Colonic mucosa (tissue), 4 donors: ENCODE results near the gene XXYLT1. TPM values are rescaled to one million over a fixed set of nuclear protein-coding genes. Genes with fewer than 3 reads are reported as not detected.

ENCODE experiments used
- DNase-seq: peaks from one replicate; pipeline ENCODE4 v3.0.0-alpha.2; 2020
- H3K27ac ChIP-seq: fragments of 200-600 bp; one replicate; pipeline ENCODE4 v1.8.0; 2021
- H3K27me3 ChIP-seq: fragments of 200-600 bp; one replicate; pipeline ENCODE4 v1.8.0; 2021
- H3K36me3 ChIP-seq: fragments of 200-600 bp; one replicate; pipeline ENCODE4 v1.8.0; 2021
- H3K4me1 ChIP-seq: fragments of 200-600 bp; one replicate; pipeline ENCODE4 v1.8.0; 2021; ENCODE audit warnings: mild to moderate bottlenecking
- H3K4me3 ChIP-seq: fragments of 200-600 bp; one replicate; pipeline ENCODE4 v1.8.0; 2021
- H3K9ac ChIP-seq, 2 donors: one replicate each; pipeline ENCODE4 v1.7.0; 2013; ENCODE audit warnings: control low read depth in 2 of 2, low read depth in 2 of 2, low read length in 2 of 2
- H3K9me3 ChIP-seq: fragments of 200-600 bp; one replicate; pipeline ENCODE4 v1.8.0; 2021
- CTCF ChIP-seq: fragments of 200-600 bp; IDR thresholded peaks from one replicate; pipeline ENCODE4 v1.8.0; 2022; ENCODE audit warnings: antibody characterized with exemption, mild to moderate bottlenecking
- intact Hi-C: fragments of 100-400 bp; cut with DNase I; formaldehyde crosslinking; loops from one replicate; pipeline ENCODE4 v1.14.1; 2022
- total RNA-seq, 2 donors: library from RNA; stranded (reverse); fragmentation: NEBNext Ultra II Directional in 1 of 2; extraction: Animal tissue kit (Norgen Biotek cat#: 25700) in 1 of 2; gene quantifications; one replicate each; pipeline ENCODE4 v1.2.1, GENCODE V29; 2021
- donor health status: healthy.
- donor health status: DM: no; HTN: no; CAD: no.
- donor health status: DM: no; HTN: no; CAD: no.

Gene XXYLT1
- total RNA-seq, 2 donors from 2014 or later: 8.3 to 10.9 TPM

DNA sequence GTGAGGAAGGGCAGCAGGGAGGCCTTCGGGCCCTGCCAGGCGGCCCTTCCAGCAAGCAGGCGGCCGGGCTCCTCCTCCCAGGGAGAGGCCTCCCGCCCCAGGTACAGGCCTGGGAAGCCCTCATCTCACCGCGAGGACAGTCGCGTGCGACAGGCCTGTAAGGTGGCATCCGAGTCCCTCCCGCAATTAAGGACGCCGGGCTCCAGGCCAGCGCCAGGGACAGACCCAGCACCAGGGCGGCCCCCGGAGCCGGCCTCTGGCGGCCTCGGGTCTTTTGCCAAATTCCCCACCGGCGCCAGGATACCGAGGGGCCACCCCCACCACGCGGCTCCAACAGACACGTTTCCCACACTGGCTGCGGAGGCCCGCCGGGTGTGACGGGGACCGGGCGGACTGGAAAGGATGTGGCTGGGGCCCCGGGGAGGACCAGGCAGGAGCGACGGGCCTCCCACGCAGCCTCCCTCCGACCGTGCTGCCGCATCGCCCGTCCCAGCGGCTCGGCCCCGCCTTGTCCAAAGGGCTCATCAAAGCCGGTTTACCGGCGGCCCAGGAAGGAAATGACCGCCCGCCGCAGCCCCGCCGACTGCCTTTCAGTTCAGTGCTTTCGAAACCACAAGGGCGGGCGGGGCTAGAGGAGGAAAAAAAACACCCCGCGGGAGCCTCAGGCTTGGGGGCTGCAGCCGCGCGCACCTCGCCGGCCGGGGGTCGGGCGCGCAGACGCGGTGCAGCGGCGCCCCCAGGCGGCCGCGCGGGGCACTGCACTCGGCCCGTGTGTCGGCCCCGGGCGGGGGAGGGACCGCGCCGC, 11.3 kb downstream of the XXYLT1 start:
- H3K9ac ChIP-seq: peak overlapping the region; percentile 52 to 75
- intact Hi-C loops: loop anchor here (10.0 kb wide), 2 partner anchors 145 to 275 kb away; no protein-coding TSS in a partner anchor
- peaks cover 5% of the 10 kb centered on the region for H3K4me1 ChIP-seq
- peak; percentile 31 for TF ChIP-seq CTCF
- peak overlapping the region; percentile 62 for H3K4me3 ChIP-seq
- no peaks in the 10 kb centered on the region for H3K36me3 ChIP-seq
- H3K27ac ChIP-seq: peak overlapping the region; percentile 74
- no peaks in the 10 kb centered on the region for H3K27me3 ChIP-seq
- peak; percentile 90 for DNase-seq
- H3K9me3 ChIP-seq: no peaks in the 10 kb centered on the region

- H3K4me1 ChIP-seq: peaks cover 5% of the 10 kb centered on the region
- H3K36me3 ChIP-seq: no peaks in the 10 kb centered on the region
- DNase-seq: no peak
- H3K9ac ChIP-seq: peak overlapping the region; percentile 52 to 75
- no peak for TF ChIP-seq CTCF
- intact Hi-C loops: loop anchor here (10.0 kb wide), 2 partner anchors 144 to 274 kb away; no protein-coding TSS in a partner anchor
- peak overlapping the region; percentile 74 for H3K27ac ChIP-seq
- H3K9me3 ChIP-seq: no peaks in the 10 kb centered on the region
- peak overlapping the region; percentile 62 for H3K4me3 ChIP-seq
- H3K27me3 ChIP-seq: no peaks in the 10 kb centered on the region
Observed at GRCh38 chr3:195259154-195259474, 11.8 kb downstream of the XXYLT1 start.

DNA sequence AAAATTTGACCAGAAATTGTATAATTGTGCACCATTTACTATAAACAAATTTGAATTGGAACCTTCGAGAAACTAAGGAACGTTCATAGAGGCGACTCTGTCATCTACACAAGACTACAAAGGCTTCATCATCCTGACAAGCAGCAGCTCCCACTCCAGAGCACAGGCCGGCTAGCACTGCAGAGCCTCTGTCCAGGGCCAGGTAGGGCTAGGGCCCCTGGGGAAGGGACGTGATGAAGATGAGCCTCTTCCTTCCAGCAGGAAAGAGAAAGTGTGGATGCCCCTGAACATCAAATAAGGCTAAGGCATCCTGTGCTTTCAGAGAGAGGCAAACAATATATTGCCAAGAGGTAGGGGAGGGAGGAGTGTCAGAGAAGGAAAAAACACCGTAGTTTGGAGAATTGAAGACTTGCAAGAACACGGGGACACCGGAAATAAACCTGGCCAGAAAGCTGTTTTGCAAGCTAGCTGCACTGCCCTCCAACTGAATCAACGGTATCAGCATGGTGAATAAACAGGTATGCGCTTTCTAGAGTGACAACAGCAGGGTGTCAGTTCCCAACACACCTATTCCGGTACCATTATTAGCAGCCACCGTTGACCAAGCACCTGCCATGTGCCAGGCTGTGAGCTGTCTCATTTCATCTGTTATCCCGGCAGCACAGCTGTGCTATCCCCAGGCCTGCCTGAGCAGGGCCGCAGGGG, 12.4 kb downstream of the XXYLT1 start:
- Histone ChIP-seq H3K9ac (peak overlapping the region; percentile 52 to 75), H3K27me3 (no peaks in the 10 kb centered on the region), H3K36me3 (no peaks in the 10 kb centered on the region), H3K4me3 (no peak overlapping the region), H3K4me1 (peaks cover 5% of the 10 kb centered on the region), H3K27ac (peak overlapping the region; percentile 74), H3K9me3 (no peaks in the 10 kb centered on the region)
- intact Hi-C loops: loop anchor here (10.0 kb wide), 2 partner anchors 144 to 274 kb away; no protein-coding TSS in a partner anchor
- DNase-seq: peak; percentile 16
- TF ChIP-seq CTCF: no peak

DNA sequence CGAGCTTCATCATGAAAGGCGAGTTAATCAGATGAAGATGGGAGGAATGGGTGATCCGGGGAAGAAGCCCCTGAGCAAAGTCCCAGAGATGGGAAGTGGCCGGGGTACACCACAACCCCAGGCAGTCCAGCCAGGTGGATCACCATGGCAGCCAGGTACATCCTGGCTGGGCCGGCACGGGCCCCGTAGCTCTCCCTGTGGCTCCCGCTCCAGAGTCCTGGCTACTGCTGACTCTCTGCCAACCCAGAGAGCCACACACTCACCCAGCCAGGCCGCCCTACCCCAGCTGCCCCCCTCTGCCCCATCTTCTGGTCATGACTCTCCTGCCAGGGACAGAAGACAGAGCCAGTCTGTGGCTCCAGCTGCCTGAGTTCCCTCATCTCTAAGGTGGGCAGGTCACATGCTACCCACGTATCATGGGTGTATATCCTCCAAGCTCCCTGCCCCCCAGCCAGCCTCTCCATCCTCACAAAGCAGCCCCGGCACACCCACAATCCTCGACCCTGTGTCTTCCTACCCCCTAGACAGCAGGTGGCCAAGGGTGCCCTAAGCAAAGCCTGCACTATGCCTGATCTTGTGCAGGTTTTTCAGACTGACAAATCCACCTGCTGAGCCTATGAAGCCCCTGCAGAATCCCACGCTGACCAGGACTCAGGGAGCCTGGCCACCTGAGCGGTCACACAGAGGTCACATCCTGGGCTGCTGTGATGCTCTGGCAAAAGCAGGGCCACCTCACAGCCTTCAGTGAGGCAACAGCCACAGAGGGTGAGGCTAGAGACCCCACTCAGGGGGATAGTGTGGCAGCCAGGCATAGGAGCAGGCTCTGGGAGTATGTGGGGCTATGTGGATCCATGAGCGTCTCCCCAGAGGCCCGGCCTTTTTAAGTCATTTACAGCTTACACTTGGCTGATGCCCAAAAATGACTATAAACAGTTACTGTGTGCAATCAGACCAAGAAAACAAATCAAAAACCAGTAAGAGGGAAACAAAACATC, 13.2 kb downstream of the XXYLT1 start:
- peaks cover 5% of the 10 kb centered on the region for H3K4me1 ChIP-seq
- H3K9ac ChIP-seq: no peak overlapping the region
- no peaks in the 10 kb centered on the region for H3K9me3 ChIP-seq
- H3K36me3 ChIP-seq: no peaks in the 10 kb centered on the region
- H3K27ac ChIP-seq: no peak overlapping the region
- H3K27me3 ChIP-seq: no peaks in the 10 kb centered on the region
- no peak overlapping the region for H3K4me3 ChIP-seq
- intact Hi-C loops: loop anchor here (10.0 kb wide), 2 partner anchors 143 to 273 kb away; no protein-coding TSS in a partner anchor
- TF ChIP-seq CTCF: no peak
- peak; percentile 17 for DNase-seq
